Fibroblast of mammary gland (primary cell): ENCODE results near the gene PRDX2.

Experiments
- DNase-seq: peaks from one replicate; pipeline ENCODE4 v3.0.0-alpha.2; 2010; ENCODE audit warnings: low read depth
- H3K4me3 ChIP-seq: 2 replicates; pipeline ENCODE4 v1.5.1; 2011; ENCODE audit warnings: low read depth, mild to moderate bottlenecking, low read length, moderate library complexity; ENCODE audit not compliant: control insufficient read depth
- TF ChIP-seq, protein P1 (sequence below): conservative IDR thresholded peaks from 2 replicates; pipeline ENCODE4 v1.5.1; 2011; ENCODE audit warnings: low read depth, low read length, inconsistent platforms; ENCODE audit not compliant: control insufficient read depth, insufficient read depth

Gene PRDX2

DNA sequence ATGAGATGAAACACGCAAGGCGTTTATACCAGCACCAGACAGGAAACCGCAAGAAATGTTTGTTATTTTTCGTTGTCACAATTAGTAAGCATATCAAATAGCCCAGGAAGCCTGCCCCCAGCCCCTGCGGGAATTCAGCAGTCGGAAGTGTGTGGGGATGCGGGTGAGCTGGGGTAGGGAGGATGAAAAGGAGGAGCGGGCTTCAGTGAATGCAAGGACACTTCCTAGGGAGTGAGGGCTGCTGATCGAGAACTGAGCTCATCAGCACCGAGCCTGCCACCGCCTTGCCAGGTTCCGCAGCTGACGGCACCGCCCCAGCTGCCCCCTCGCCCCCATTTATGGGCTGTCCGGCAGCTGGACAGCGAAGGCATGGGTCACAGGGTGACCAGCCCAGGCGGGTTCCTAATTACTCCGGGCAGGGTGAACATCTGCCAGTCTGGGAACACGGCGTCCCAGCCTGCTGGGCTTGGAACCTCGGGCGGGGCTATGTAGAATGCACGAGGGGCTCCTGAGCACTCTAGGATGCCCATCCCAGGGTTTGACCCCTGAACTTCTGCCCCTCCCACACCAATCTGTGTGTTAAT is 51.6 kb downstream of the PRDX2 start:
- no peak overlapping the region for H3K4me3 ChIP-seq
- TF ChIP-seq, protein P1, sequence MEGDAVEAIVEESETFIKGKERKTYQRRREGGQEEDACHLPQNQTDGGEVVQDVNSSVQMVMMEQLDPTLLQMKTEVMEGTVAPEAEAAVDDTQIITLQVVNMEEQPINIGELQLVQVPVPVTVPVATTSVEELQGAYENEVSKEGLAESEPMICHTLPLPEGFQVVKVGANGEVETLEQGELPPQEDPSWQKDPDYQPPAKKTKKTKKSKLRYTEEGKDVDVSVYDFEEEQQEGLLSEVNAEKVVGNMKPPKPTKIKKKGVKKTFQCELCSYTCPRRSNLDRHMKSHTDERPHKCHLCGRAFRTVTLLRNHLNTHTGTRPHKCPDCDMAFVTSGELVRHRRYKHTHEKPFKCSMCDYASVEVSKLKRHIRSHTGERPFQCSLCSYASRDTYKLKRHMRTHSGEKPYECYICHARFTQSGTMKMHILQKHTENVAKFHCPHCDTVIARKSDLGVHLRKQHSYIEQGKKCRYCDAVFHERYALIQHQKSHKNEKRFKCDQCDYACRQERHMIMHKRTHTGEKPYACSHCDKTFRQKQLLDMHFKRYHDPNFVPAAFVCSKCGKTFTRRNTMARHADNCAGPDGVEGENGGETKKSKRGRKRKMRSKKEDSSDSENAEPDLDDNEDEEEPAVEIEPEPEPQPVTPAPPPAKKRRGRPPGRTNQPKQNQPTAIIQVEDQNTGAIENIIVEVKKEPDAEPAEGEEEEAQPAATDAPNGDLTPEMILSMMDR: no peak
- DNase-seq: peak; percentile 30

DNA sequence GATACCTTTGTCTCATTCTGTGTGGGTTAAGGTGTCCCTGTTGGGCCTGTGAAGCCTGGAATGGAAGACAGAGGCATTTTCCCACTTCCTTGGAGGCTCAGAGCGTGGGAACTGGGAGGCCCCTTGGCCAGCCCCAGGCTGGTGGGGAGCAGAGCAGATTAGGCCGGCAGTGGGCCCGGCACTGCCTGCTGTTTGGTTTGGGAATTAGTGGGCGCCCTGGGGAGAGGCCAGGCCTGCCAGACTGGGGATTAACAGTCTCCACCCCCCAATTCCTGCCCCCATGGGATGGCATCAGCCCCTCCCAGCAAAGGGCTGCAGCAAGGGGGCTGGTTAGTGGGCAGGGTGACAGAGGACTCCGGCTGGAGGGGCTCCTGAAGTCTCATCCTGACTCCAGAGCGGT is 53.1 kb downstream of the PRDX2 start:
- TF ChIP-seq, protein P1: no peak
- no peak for DNase-seq
- H3K4me3 ChIP-seq: no peak overlapping the region
